ENCODE results near the gene FRMPD1.

FRMPD1 gene

DNA sequence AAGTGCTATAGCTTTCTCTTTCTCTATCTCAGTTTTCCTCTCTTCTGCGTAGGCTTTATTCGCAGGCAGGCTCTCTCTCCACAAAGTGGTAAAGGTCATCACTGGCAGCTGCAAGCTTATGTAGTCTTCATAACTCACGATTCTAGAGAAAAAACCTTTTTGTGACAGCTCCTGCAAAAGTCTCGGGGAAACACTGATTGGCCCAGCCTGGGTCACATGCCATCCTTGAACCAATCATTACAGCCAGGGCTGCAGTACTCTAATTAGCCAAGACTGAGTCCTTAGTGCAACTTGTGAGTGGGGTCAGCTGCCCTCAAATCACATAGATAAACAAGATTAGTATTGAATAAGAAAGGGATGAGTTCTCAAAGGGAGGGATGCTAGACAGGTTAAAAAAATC, 18.3 kb upstream of the FRMPD1 start:
- DNase-seq = no peak

- no peak for DNase-seq
These were observed 14.9 kb upstream of the FRMPD1 start for GRCh38 chr9:37635808-37636207.

DNA sequence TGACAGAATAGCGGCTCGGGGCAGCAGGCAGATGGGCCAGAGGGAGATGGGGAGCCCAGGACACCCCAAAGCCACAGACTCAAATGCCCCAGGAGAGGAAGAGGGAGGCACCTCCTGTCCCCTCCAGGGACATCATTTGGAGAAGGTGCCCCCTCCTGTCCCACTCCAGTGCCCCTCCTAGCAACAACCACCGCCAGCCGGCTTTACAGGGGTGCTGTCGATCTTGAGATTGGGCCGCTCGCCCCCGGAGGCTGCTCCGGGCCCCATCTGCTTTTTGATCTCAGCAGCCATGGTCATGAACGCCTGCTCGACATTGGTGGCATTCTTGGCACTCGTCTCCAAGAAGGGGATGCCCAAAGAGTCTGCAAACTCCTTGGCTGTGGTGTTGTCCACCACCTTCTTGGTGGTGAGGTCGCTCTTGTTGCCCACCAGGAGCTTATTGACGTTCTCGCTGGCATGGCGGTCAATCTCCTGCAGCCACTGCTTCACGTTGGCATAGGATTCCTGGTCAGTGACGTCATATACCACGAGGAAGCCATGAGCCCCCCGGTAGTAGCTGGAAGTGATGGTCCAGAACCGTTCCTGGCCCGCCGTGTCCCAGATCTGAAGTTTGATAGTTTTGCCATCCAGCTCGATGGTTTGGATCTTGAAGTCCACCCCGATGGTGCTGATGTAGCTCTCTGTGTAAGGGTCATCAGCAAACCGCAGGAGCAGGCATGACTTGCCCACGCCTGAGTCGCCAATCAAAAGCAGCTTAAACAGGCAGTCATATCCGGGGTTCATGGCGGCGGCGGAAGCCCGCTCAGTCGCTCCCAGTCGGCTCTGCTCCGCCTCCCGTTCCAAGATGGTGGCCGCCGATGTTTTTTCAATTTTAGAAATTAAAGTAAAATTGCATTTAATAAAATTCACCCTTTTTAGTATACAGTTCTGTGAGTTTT, 14.0 kb upstream of the FRMPD1 start:
- DNase-seq = no peak

DNA sequence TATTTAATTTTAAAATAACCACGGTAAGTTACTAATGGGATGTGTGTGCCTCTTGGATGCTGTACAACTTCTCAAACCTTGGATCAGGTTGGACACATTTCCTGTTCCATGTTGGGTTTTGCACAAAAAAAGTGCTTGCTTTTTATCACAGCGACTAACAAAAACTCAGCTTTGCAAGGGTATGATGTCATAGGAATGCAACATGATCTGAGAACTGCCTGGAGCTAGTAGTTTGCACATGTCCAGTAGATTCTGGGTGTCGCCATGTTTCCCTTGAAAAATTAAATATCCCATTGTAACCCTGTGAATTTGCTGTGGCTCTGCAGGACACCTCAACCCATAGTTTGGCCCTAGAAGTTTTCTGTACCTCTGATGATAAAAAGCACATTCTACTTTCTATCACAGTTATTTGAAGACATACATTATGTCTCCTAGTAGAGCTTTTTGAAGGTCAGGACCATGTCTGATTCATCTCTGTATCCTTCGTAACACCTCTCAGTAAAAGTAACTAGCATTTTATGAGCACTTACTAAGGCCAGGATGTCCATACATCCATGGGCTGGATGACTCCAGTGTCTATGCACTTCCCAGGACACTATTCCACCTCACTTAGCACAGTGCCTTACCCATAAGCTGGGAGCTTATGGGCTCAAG, 11.5 kb upstream of the FRMPD1 start:
- no peak for DNase-seq

GRCh38 chr9:37639841-37640240, 10.9 kb upstream of the FRMPD1 start:
- DNase-seq = no peak

GRCh38 chr9:37640246-37640645, 10.5 kb upstream of the FRMPD1 start:
- DNase-seq = no peak

GRCh38 chr9:37641331-37641730, 9.4 kb upstream of the FRMPD1 start:
- DNase-seq = no peak

DNA sequence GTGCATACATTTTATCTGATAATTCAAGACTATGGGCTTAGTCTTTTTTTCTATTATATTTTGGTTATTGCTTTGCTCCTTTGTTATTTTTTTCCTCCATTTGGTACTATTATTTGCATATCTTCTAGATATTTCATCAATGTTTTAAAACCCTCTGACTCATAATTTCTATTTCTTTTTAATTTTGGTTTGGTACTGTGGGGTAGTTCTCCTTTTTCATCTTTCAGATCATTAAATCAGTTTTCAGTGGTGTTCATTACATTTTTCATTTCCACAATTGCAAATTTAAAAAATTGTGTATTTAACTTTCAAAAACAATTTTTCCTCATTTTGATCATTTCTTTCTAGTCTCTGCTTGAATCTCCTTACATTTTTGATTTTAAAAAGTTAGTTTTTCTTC, 7.5 kb upstream of the FRMPD1 start:
- no peak for DNase-seq

DNA sequence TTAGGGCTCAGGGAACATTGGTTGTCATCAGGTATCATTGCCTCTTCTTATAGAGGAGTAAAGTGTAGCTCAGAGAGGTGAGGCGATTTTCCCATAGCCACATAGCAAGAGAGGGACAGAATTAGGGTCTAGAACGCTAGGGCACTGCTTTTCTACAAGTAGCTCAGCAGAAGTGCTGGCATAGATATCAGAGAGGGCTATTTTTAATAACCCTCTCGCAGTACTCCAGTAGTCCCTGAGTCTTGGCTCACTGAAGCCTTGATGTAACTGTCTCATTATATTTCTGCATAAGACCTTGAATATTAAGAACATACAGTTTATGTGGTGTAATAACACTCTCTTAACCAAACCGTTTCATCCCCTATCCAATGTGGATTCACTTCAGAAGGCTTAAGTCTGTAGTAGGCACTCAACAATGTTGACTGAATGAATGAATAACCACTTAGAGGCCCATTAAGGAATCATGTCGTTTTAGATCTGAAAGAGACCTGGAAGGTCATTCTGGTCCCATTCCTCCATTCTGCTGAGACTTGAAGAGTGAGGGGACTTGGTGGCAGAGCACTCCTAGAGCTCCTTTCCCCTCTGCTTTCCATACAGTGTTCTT, 4.7 kb upstream of the FRMPD1 start:
- no peak for DNase-seq

GRCh38 chr9:37650299-37650872, 368 bp upstream of the FRMPD1 start:
- no peak for DNase-seq

GRCh38 chr9:37652261-37652660, 1.5 kb downstream of the FRMPD1 start:
- DNase-seq = no peak

DNA sequence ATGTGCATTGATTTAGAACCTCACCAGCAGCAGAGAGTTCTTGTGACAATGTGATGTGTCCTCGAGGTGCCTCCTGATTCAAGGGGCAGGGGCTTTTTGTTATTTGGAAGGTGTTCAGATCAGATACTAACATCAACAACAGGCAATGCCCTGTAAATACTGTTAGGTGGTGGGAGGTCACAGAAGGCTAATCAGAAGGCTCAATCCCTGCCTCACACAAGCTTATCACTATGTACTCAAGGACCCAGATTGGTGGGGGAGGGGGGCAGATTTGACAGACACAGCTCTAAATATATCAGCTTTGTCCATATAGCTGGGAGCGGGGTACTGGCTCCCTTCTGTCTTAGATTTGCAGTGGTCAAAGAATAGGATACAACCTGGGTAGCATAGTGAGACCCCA, 2.6 kb downstream of the FRMPD1 start:
- DNase-seq = no peak

DNA sequence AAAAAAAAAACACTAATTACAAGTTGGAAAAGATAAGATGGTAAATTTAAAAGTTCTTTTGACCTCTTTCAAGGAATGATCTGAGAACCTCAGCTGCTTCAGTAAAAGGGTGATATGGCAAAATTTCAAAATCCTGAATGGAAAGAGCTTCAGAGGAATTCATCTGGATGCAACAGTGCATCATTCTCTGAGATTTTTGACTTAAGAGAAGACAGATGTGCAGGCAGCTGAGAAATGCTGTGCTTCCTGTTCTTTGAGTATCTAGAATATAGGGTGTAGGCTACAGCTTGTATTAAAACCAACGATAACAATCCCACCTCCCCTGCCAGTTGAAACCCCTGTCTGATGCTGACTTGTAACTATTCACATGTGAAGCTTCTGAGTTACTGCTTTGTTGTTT, 6.2 kb downstream of the FRMPD1 start:
- no peak for DNase-seq

DNA sequence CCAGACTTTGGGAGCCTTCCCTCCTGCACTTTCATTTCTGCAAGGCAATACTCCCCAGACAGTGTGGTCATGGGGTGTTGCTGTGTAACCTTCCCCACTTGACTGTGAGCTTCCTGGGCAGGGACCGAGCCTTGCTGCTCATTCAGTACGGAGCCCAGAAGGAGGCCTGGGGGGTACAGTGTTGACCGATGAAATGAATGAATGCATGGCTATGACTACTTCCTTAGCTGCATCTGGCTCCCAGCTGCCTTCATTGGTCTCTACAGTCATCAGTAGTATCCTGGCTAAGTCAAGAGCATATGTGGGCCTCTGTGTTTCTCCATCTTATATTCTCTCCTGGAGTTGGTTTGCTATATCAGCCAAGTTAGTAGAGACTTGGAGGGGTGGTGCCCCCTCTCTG, 9.9 kb downstream of the FRMPD1 start:
- DNase-seq = no peak

- no peak for DNase-seq
These were observed 13.2 kb downstream of the FRMPD1 start for GRCh38 chr9:37663926-37664325.

DNA sequence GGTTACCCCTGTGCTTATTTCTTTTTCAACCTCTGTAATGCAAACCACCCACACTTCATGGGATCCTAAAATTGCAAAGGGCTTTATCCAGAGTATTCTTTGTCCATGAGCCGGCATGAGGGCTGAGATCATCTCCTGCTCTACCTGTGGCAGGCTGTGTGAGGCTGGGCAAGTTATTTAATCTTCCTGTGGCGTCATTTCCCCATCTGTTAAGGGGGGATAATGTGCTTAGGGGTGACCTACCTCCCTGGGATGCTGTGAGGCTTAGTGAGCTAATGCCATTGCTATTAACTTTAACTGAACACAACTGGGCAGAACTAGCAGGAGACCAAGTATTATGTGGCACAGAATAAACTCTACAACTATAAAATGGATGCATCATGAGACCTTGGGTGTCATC, 17.0 kb downstream of the FRMPD1 start:
- DNase-seq = no peak

GRCh38 chr9:37668116-37668601, 17.4 kb downstream of the FRMPD1 start:
- DNase-seq = no peak

DNA sequence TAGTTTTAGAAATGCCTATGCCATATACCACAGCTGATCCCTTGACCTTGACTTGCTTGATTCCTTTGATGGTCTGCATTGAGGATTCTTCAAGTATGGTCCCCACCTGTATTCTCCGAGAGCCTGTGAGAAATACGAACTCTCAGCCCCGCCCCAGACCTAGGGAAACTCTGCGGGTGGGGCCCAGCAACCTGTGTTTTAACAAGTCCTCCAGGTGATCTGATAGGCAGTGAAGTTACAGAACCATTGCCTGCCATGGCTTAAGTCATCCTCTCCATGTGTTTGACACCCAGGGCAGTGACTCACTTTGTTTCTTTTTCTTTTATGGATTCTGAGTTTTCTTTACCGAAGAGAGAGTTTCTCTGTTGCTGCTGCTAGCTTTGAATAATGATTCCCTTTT, 18.5 kb downstream of the FRMPD1 start:
- DNase-seq = no peak

- DNase-seq = peak; percentile 72
These were observed 24.9 kb downstream of the FRMPD1 start for GRCh38 chr9:37675661-37676060.

GRCh38 chr9:37676411-37676830, 25.7 kb downstream of the FRMPD1 start:
- peak; percentile 94 for DNase-seq

DNA sequence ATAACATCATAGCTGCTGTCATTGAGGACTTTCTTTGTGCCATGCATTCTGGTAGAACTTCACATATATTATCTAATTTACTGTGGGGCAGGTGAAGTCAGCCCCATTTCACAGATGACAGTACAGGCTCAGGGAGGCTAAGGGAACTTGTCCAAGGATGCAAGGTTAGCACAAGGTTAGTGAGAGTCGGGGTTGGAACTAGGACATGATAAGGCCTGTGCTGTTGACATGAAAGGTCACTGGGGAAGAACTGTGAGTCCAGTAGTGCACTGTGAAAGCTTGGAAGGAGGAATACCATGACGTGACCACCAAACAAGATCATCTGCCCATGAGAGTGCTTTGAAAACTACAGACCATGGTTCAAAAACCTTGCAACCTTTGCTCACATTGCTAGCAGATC, 26.7 kb downstream of the FRMPD1 start:
- no peak for DNase-seq

DNA sequence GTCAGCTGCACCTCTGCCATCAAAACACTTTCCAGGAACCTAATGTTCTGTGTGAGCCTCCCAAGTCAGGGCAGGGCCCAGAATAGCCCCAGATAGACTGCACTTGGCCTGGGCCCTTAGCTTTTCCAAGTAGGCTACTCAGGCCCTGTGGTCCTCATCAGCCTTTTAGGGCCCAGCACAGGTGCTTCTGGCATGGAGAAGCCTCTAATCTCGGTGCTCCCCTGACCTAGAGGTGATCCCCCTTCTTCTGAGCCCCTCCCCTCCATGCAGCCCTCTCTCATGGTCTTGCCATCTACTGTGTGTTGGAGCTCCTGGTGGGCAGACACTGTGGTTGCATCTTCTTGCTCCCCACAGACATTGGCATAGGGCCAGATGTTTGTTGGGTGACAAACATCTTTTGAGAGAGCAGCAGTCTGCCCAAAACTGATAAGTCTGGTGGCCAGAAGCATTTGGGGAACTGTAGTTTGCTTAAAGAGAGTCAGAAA, 28.1 kb downstream of the FRMPD1 start:
- DNase-seq = no peak

Data from NCI-H1105 (cell line).